Hepatocyte (in vitro differentiated cells): ENCODE results near the gene RNF4.

Experiments used
- CTCF ChIP-seq: fragments of 200-600 bp; sonication (generic); IDR thresholded peaks from 2 replicates; pipeline ENCODE4 v1.5.1; 2016; ENCODE audit warnings: antibody characterized with exemption, mild to moderate bottlenecking; ENCODE audit not compliant: poor library complexity
- EZH2 ChIP-seq: fragments of 200-600 bp; sonication (generic); IDR thresholded peaks from 2 replicates; pipeline ENCODE4 v1.6.1; 2016; ENCODE audit warnings: antibody characterized with exemption, mild to moderate bottlenecking, borderline replicate concordance

GRCh38 chr4:2458546-2459491, 10.1 kb upstream of the RNF4 start:
- TF ChIP-seq CTCF (no peak), EZH2 (no peak)
